Sigmoid colon (tissue), 4 donors: Measurements from ENCODE around the gene PCBP3.

ENCODE experiments used
- CTCF ChIP-seq, 4 experiments: fragments of 450-650 bp in 3 of 4; fragments of 200-600 bp in 1 of 4; IDR thresholded peaks; one replicate each; pipeline ENCODE4 v1.5.1; 2016 to 2019; ENCODE audit warnings: antibody characterized with exemption in 4 of 4, mild to moderate bottlenecking in 3 of 4, moderate library complexity in 2 of 4
- EP300 ChIP-seq, 4 donors: sonication (generic); formaldehyde crosslinking; IDR thresholded peaks; one replicate each; pipeline ENCODE4 v1.6.1; 2017; ENCODE audit warnings: antibody characterized with exemption in 4 of 4
- POLR2A ChIP-seq, 2 donors: fragments of 450-650 bp; IDR thresholded peaks; one replicate each; pipeline ENCODE4 v1.6.1; 2016; ENCODE audit warnings: antibody characterized with exemption in 2 of 2, mild to moderate bottlenecking in 2 of 2, moderate library complexity in 2 of 2
- POLR2AphosphoS5 ChIP-seq, 4 donors: sonication (generic); formaldehyde crosslinking; IDR thresholded peaks; one replicate each; pipeline ENCODE4 v1.6.1; 2017; ENCODE audit warnings: antibody characterized with exemption in 4 of 4

- TF ChIP-seq CTCF (IDR thresholded peaks at IDR 0.05) (no peak), POLR2A (IDR thresholded peaks at IDR 0.05) (no peak), POLR2AphosphoS5 (IDR thresholded peaks at IDR 0.05) (no peak), EP300 (IDR thresholded peaks at IDR 0.05) (no peak)
Measured at GRCh38 chr21:45778686-45779085, 135.2 kb downstream of the PCBP3 start.
